Lung (tissue), 12 donors: Measurements from ENCODE around the gene MED19. TPM values are rescaled to one million over a fixed set of nuclear protein-coding genes. Genes with fewer than 3 reads are reported as not detected.
"Not testable (repeated sequence)": the region's sequence is repeated elsewhere in the genome, so short reads cannot be mapped to it uniquely, and the experiment has no call there.

Experiments used
- ATAC-seq: fragments of 200-7000 bp; cut with Tn5 transposase; one replicate; pipeline ENCODE4 v1.9.1; 2020; ENCODE audit warnings: moderate number of reproducible peaks; ENCODE audit not compliant: insufficient read depth, low FRiP score
- DNase-seq, 3 donors: peaks; one replicate each; pipeline ENCODE4 v3.0.0-alpha.2; 2013 to 2017
- H3K27ac ChIP-seq, 2 donors: one replicate each; pipeline ENCODE4 v1.5.1; 2013; ENCODE audit warnings: mild to moderate bottlenecking in 2 of 2, moderate library complexity in 2 of 2, control low read depth in 1 of 2, inconsistent platforms in 1 of 2, low read depth in 1 of 2, low read length in 1 of 2
- H3K27me3 ChIP-seq, 3 donors: one replicate each; pipeline ENCODE4 v1.5.1; 2013; ENCODE audit warnings: low read length in 2 of 3; ENCODE audit not compliant: control insufficient read depth in 3 of 3, insufficient read depth in 3 of 3
- H3K36me3 ChIP-seq, 4 donors: one replicate each; pipeline ENCODE4 v1.5.1; 2013; ENCODE audit warnings: low read length in 4 of 4, mild to moderate bottlenecking in 1 of 4, moderate library complexity in 1 of 4; ENCODE audit not compliant: control insufficient read depth in 4 of 4, insufficient read depth in 4 of 4
- H3K4me1 ChIP-seq, 5 donors: one replicate each; pipeline ENCODE4 v1.5.1; 2013; ENCODE audit warnings: low read length in 5 of 5, mild to moderate bottlenecking in 2 of 5, moderate library complexity in 1 of 5; ENCODE audit not compliant: control insufficient read depth in 5 of 5, insufficient read depth in 5 of 5
- H3K4me3 ChIP-seq: one replicate; pipeline ENCODE4 v1.5.1; 2013; ENCODE audit warnings: mild to moderate bottlenecking, control low read depth, moderate library complexity
- H3K9ac ChIP-seq, 2 donors: one replicate each; pipeline ENCODE4 v1.5.1; 2013; ENCODE audit warnings: low read length in 2 of 2, control low read depth in 1 of 2; ENCODE audit not compliant: insufficient read depth in 1 of 2
- H3K9me3 ChIP-seq, 4 donors: one replicate each; pipeline ENCODE4 v1.5.1; 2013; ENCODE audit warnings: low read length in 3 of 4, mild to moderate bottlenecking in 1 of 4, moderate library complexity in 1 of 4; ENCODE audit not compliant: control insufficient read depth in 4 of 4, insufficient read depth in 3 of 4
- WGBS, 2 donors: extraction: QIAGEN DNeasy Blood & Tissue Kit; methylation state at CpG; one replicate each; pipeline ENCODE4 v1.1.7; 2013; 5-methylcytosine and 5-hydroxymethylcytosine counted together
- polyA plus RNA-seq, 2 donors: library from polyadenylated mRNA; stranded (reverse); fragments of 200-250 nt; gene quantifications; one replicate each; pipeline ENCODE4 v1.2.1, GENCODE V29; 2013
- total RNA-seq, 2 donors: library from RNA; depleted of rRNA in 1 of 2; stranded (reverse); fragments of >200 nt in 1 of 2; gene quantifications; one replicate each; pipeline ENCODE4 v1.2.1, GENCODE V29; 2014 to 2021
- TF ChIP-seq, protein P1 (sequence below): IDR thresholded peaks from 2 replicates; pipeline ENCODE4 v1.5.1; 2012; ENCODE audit warnings: mild to moderate bottlenecking; ENCODE audit errors: control extremely low read depth, extremely low read depth
- donor health status: control.
- donor health status: control.
- donor health status: Bipolar disorder and iron deficiency.
- donor health status: healthy.
- donor health status: DM: yes; HTN: yes; CAD: no.

MED19 gene
- total and polyA plus RNA-seq, 4 donors = 8.7 to 15.1 (median 13.5) TPM

DNA sequence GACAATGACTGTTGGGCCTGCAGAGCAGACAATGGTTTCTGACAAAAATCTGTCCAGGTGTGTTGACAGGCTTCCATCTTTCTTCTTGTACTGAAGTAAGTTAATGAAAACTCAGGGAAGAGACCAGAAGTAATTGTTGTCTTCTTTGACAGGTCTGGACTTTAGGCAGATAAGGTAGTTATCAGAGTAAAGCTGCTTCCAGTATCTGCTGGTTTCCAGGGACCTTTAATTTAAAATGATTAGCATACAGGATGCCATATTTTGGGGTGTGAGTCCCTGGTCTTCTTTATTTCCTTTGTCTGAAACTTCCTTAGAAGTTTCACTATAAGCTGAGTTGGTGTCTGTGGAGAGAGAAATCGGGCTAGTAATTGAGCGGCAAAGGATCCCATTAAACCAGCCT lies 1.8 kb upstream of the MED19 start:
- no peak for ATAC-seq
- no peaks in the 10 kb centered on the region for H3K9me3 ChIP-seq
- TF ChIP-seq, protein P1, sequence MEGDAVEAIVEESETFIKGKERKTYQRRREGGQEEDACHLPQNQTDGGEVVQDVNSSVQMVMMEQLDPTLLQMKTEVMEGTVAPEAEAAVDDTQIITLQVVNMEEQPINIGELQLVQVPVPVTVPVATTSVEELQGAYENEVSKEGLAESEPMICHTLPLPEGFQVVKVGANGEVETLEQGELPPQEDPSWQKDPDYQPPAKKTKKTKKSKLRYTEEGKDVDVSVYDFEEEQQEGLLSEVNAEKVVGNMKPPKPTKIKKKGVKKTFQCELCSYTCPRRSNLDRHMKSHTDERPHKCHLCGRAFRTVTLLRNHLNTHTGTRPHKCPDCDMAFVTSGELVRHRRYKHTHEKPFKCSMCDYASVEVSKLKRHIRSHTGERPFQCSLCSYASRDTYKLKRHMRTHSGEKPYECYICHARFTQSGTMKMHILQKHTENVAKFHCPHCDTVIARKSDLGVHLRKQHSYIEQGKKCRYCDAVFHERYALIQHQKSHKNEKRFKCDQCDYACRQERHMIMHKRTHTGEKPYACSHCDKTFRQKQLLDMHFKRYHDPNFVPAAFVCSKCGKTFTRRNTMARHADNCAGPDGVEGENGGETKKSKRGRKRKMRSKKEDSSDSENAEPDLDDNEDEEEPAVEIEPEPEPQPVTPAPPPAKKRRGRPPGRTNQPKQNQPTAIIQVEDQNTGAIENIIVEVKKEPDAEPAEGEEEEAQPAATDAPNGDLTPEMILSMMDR = no peak
- H3K4me3 ChIP-seq = no peak overlapping the region
- H3K27me3 ChIP-seq = no peaks in the 10 kb centered on the region
- H3K4me1 ChIP-seq = peaks cover 0 to 22% (median 11%) of the 10 kb centered on the region in 5 donors
- no peak overlapping the region for H3K27ac ChIP-seq
- H3K9ac ChIP-seq = peak overlapping the region in 1 of 2 donors; percentile 85
- WGBS, 2 donors = 95 to 98% methylated on average over 2 of the region's 2 CpGs
- DNase-seq = no peak
- peaks cover 0 to 5% (median 3%) of the 10 kb centered on the region in 4 donors for H3K36me3 ChIP-seq

DNA sequence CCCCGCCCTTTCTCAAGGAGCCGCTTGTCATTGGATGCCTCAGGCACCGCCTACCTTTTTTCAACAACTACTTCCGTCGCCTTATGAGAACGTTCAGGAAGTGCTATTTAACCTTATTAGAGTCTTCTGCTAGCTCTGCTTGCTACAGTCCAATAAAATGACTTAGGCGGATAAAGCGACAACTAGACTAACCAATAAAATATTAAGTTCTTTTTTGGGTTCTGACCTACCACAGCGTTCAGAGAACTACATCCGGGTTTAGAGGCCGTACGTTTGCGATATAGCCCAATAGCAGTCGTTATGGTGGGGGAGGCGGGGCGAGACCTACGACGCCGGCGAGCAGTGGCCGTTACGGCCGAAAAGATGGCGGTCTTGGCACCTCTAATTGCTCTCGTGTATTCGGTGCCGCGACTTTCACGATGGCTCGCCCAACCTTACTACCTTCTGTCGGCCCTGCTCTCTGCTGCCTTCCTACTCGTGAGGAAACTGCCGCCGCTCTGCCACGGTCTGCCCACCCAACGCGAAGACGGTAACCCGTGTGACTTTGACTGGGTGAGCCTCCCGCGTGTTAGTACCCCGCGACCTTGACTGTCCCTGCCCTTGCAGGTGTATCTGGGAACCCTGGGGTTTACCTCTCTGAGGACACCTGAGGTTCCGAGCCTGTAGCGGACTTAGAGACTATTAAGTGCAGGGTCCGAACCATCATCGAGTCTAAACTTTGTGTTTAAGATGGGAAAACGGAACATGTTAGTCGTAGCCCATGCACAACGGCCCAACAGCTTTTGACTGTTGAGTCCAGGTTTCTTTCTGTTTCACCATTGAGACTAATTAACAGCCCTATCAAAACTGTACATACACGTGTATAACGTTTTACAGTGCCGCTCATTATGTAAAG lies 488 bp upstream of the MED19 start, which contains the start of gene TMX2:
Gene TMX2, plus strand, starts transcription at position 338 of the 895 bp plus-strand sequence. Its CDS starts 26 bp downstream, at position 364.
- TF ChIP-seq, protein P1 = no peak
- peak; percentile 95 for ATAC-seq
- Histone ChIP-seq H3K27ac (peak within 1 kb of the TSS; percentile 87 to 94), H3K4me3 (peak within 1 kb of the TSS; percentile 91), H3K9me3 (no peaks in the 10 kb centered on the region), H3K27me3 (no peaks in the 10 kb centered on the region), H3K36me3 (peaks cover 0 to 5% (median 2%) of the 10 kb centered on the region in 4 donors), H3K9ac (peak within 1 kb of the TSS; percentile 84 to 85), H3K4me1 (peaks cover 0 to 22% (median 11%) of the 10 kb centered on the region in 5 donors)
- WGBS, 2 donors = 1% methylated on average over 53 of the region's 53 CpGs
- peak; percentile 94 to 100 (median 99) for DNase-seq

DNA sequence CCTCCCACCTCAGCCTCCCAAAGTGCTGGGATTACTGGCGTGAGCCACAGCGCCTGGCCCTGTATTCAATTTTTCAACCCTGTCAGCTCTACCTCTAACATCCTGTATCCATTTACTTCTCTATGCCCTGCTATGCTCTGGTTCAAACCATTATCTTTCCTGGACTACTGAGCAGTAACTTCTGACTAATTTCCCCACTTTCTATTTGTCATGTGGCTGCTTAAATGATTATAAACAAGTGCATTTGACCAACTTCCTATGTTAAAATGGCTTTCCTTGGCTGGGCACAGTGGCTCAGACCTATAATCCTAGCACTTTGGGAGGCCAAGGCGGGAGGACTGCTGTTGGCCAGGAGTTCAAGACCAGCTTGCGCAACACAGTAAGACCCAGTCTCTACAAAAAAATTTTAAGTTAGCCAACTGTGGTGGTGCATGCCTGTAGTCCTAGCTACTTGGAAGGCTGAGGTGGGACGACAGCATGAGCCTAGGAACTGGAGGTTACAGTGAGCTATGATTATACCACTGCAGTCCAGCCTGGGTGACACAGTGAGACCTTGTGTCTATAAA lies 2.1 kb downstream of the MED19 start:
- H3K4me3 ChIP-seq = no peak overlapping the region
- H3K4me1 ChIP-seq = peaks cover 0 to 22% (median 11%) of the 10 kb centered on the region in 5 donors
- TF ChIP-seq, protein P1 = no peak
- H3K36me3 ChIP-seq = peaks cover 2 to 6% (median 4%) of the 10 kb centered on the region in 4 donors
- no peaks in the 10 kb centered on the region for H3K27me3 ChIP-seq
- H3K27ac ChIP-seq = no peak overlapping the region
- H3K9me3 ChIP-seq = no peaks in the 10 kb centered on the region
- no peak overlapping the region for H3K9ac ChIP-seq
- ATAC-seq (no peak), DNase-seq (no peak)
- 92 to 97% methylated on average over 5 of the region's 5 CpGs for WGBS, 2 donors

DNA sequence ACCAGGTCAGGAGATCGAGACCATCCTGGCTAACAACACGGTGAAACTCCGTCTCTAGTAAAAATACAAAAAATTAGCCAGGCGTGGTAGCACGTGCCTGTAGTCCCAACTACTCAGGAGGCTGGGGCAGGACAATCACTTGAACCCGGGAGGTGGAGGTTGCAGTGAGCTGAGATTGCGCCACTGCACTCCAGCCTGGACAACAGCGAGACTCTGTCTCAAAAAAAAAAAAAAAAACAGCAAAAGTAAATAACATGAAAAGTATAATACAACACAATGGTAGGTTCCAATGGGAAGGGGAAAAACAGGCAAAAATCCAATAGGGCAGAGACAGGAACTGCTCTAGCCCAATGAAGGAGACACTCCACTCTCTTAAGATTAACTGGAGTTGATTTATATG lies 6.6 kb downstream of the MED19 start:
- not testable (repeated sequence) for H3K27ac ChIP-seq, H3K9ac ChIP-seq, H3K27me3 ChIP-seq, H3K9me3 ChIP-seq, H3K4me3 ChIP-seq, H3K4me1 ChIP-seq, DNase-seq, ATAC-seq
- WGBS, 2 donors = 68 to 91% methylated on average over 8 of the region's 8 CpGs
- H3K36me3 ChIP-seq = peaks cover 11 to 20% (median 16%) of the 10 kb centered on the region in 4 donors
